Breast epithelium (tissue), 4 donors: Measurements from ENCODE around the gene COL8A1. TPM values are rescaled to one million over a fixed set of nuclear protein-coding genes. Genes with fewer than 3 reads are reported as not detected.

Source experiments
- DNase-seq, 2 donors: peaks; one replicate each; pipeline ENCODE4 v3.0.0-alpha.2; 2019; ENCODE audit warnings: low spot score in 2 of 2
- H3K27ac ChIP-seq, 2 donors: fragments of 200-600 bp; sonication (generic) in 1 of 2; one replicate each; pipeline ENCODE4 v1.5.1; 2016 to 2019; ENCODE audit warnings: mild to moderate bottlenecking in 1 of 2
- H3K27me3 ChIP-seq, 2 donors: fragments of 200-600 bp; sonication (generic) in 1 of 2; one replicate each; pipeline versions ENCODE4 v1.5.1 to v1.6.0; 2017 to 2019; ENCODE audit warnings: control low read depth in 1 of 2, mild to moderate bottlenecking in 1 of 2
- H3K36me3 ChIP-seq: fragments of 200-600 bp; one replicate; pipeline ENCODE4 v1.5.1; 2019
- H3K4me1 ChIP-seq, 2 donors: fragments of 200-600 bp; sonication (generic); one replicate each; pipeline ENCODE4 v1.5.1; 2016 to 2019; ENCODE audit warnings: control low read depth in 1 of 2
- H3K4me3 ChIP-seq, 3 donors: fragments of 200-600 bp; sonication (generic); 1 replicate in 2 of 3; 2 replicates in 1 of 3; pipeline ENCODE4 v1.5.1; 2016 to 2019; ENCODE audit warnings: mild to moderate bottlenecking in 3 of 3, moderate library complexity in 2 of 3
- H3K9me3 ChIP-seq, 2 donors: fragments of 200-600 bp; sonication (generic) in 1 of 2; one replicate each; pipeline ENCODE4 v1.5.1; 2016 to 2019; ENCODE audit warnings: control low read depth in 1 of 2
- CTCF ChIP-seq, 3 donors: fragments of 450-650 bp; IDR thresholded peaks; one replicate each; pipeline ENCODE4 v1.5.1; 2016 to 2017; ENCODE audit warnings: antibody characterized with exemption in 3 of 3, mild to moderate bottlenecking in 3 of 3, moderate library complexity in 3 of 3
- POLR2A ChIP-seq: fragments of 450-650 bp; IDR thresholded peaks from one replicate; pipeline ENCODE4 v1.6.1; 2016; ENCODE audit warnings: antibody characterized with exemption, mild to moderate bottlenecking, moderate library complexity
- POLR2AphosphoS5 ChIP-seq, 3 donors: sonication (generic); formaldehyde crosslinking; IDR thresholded peaks; one replicate each; pipeline ENCODE4 v1.6.1; 2017; ENCODE audit warnings: antibody characterized with exemption in 3 of 3
- intact Hi-C: fragments of 100-400 bp; cut with DNase I; formaldehyde crosslinking; loops from one replicate; pipeline ENCODE4 v1.15.1; 2023; ENCODE audit warnings: low total_unique reads
- total RNA-seq, 3 donors: library from RNA; depleted of rRNA; stranded (reverse); fragments of >200 nt; gene quantifications; one replicate each; pipeline ENCODE4 v1.1.0, GENCODE V29; 2016

The COL8A1 gene
- total RNA-seq, 3 donors from 2014 or later: 9.2 to 43.6 (median 13.6) TPM

- H3K4me1 ChIP-seq: no peaks in the 10 kb centered on the region
- no peak overlapping the region for H3K4me3 ChIP-seq
- no peaks in the 10 kb centered on the region for H3K36me3 ChIP-seq
- H3K9me3 ChIP-seq: peaks cover under 1% of the 10 kb centered on the region in 2 donors
- DNase-seq: no peak
- no peak overlapping the region for H3K27ac ChIP-seq
- no peak for TF ChIP-seq POLR2AphosphoS5 (IDR thresholded peaks at IDR 0.05)
- no peak for TF ChIP-seq CTCF (IDR thresholded peaks at IDR 0.05)
- no peak for TF ChIP-seq POLR2A
- H3K27me3 ChIP-seq: no peaks in the 10 kb centered on the region
- intact Hi-C loops: no loop called here
Observed at GRCh38 chr3:99799422-99799821, 161.0 kb downstream of the COL8A1 start.

GRCh38 chr3:99803297-99803696, 164.9 kb downstream of the COL8A1 start:
- no peak overlapping the region for H3K27ac ChIP-seq

GRCh38 chr3:99805160-99805559, 166.8 kb downstream of the COL8A1 start:
- intact Hi-C loops: no loop called here
- Histone ChIP-seq H3K27me3 (no peaks in the 10 kb centered on the region), H3K36me3 (no peaks in the 10 kb centered on the region), H3K27ac (no peak overlapping the region), H3K4me1 (no peaks in the 10 kb centered on the region), H3K4me3 (peak overlapping the region in 1 of 3 donors; percentile 3), H3K9me3 (peaks cover 13 to 17% of the 10 kb centered on the region in 2 donors)
- TF ChIP-seq POLR2A (no peak), CTCF (IDR thresholded peaks at IDR 0.05) (no peak), POLR2AphosphoS5 (IDR thresholded peaks at IDR 0.05) (no peak)
- no peak for DNase-seq

More at GRCh38 chr3:99803297-99803696, 164.9 kb downstream of the COL8A1 start:
- DNase-seq: no peak
- peaks cover 13 to 17% of the 10 kb centered on the region in 2 donors for H3K9me3 ChIP-seq
- H3K27me3 ChIP-seq: no peaks in the 10 kb centered on the region
- H3K4me1 ChIP-seq: no peaks in the 10 kb centered on the region
- intact Hi-C loops: no loop called here
- TF ChIP-seq POLR2AphosphoS5 (IDR thresholded peaks at IDR 0.05) (no peak), CTCF (IDR thresholded peaks at IDR 0.05) (no peak)
- H3K4me3 ChIP-seq: no peak overlapping the region
- H3K36me3 ChIP-seq: no peaks in the 10 kb centered on the region

- Histone ChIP-seq H3K4me3 (no peak overlapping the region), H3K36me3 (no peaks in the 10 kb centered on the region), H3K27me3 (no peaks in the 10 kb centered on the region), H3K27ac (no peak overlapping the region), H3K9me3 (peaks cover 13 to 17% of the 10 kb centered on the region in 2 donors), H3K4me1 (no peaks in the 10 kb centered on the region)
- intact Hi-C loops: no loop called here
- no peak for DNase-seq
- peak in 2 of 3 donors; percentile 45 to 53 for TF ChIP-seq CTCF (IDR thresholded peaks at IDR 0.05)
- no peak for TF ChIP-seq POLR2AphosphoS5 (IDR thresholded peaks at IDR 0.05)
Observed at GRCh38 chr3:99808163-99808794, 169.9 kb downstream of the COL8A1 start.

- DNase-seq: no peak
- no peak for TF ChIP-seq POLR2AphosphoS5 (IDR thresholded peaks at IDR 0.05)
- TF ChIP-seq CTCF (IDR thresholded peaks at IDR 0.05): no peak
- TF ChIP-seq POLR2A: no peak
- Histone ChIP-seq H3K36me3 (no peaks in the 10 kb centered on the region), H3K27me3 (no peaks in the 10 kb centered on the region), H3K9me3 (peaks cover 12 to 15% of the 10 kb centered on the region in 2 donors), H3K4me3 (no peak overlapping the region), H3K27ac (no peak overlapping the region), H3K4me1 (no peaks in the 10 kb centered on the region)
- intact Hi-C loops: no loop called here
Observed at GRCh38 chr3:99809565-99809964, 171.2 kb downstream of the COL8A1 start.
